Measurements from ENCODE around the gene ASB1.

Gene ASB1

DNA sequence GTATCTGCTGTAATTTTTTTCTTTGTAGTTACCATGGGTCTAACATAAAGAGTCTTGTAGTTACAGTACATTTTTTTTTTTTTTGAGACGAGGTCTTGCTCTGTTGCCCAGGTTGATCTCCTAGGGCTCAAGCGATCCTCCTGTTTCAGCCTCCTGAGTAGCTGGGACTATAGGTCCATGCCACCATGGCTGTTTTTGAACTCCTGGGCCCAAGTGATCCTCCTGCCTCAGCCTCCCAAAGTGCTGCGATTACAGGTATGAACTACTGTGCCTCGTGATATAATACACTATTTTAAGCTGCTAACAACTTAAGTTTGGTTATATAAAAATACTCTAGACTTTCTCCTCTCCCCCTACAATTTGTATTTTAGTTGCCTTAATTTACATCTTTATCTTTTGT lies 46.3 kb downstream of the ASB1 start:
- DNase-seq: no peak

DNA sequence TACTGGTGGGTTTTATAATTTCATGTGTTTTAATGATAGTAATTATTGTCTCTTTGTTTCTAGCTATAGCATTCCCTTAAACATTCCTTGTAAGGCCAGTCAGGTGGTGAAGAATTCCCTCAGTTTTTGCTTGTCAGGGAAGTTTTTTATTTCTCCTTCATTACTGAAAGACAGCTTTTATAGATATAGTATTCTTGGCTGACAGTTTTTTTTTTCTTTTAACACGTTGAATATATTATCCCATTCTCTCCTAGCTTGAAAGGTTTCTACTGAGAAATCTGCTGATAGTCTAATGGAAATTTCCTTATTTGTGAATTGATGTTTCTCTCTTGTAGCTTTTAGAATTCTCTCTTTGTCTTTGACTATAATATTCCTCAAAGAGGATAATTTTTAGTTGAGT lies 46.8 kb downstream of the ASB1 start:
- no peak for DNase-seq

DNA sequence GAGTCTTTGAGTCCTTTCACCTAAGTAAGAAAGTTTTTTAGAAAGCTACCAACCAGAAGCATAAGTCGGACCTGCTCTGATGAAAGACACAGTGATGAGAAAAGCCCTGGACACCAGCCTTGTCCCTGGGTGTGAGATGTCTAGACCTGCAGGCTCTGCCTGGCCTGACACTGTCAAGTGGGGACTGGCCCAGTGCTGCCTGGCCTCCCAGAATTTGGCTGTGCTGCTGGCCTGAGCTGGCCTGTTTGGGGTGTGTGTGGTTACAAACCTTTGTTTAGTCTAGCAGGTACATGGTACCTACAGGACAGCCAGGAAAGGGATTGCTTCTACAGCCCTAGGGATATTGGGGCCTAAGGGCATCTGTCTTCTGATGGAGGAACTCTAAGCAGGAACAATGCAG lies 48.3 kb downstream of the ASB1 start:
- no peak for DNase-seq

DNA sequence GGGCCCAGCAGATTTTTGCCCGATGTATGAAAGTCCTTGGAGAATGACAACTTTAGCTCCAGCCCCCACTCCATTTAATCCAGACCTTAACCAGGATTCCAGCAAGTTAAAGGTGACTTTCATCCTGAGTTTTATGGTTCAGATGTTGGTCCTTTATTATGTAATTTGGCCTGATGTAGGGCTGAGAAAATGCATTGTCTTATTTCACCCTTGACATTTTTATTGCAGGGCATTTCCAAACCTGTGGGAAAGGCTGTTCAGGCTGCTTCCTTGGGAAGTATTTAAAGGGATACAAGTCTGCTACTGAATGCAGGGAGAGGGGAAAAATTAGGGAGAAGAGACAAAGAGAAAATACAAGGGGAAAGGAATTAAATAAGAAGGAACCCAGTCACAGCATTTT lies 48.8 kb downstream of the ASB1 start:
- DNase-seq: no peak

DNA sequence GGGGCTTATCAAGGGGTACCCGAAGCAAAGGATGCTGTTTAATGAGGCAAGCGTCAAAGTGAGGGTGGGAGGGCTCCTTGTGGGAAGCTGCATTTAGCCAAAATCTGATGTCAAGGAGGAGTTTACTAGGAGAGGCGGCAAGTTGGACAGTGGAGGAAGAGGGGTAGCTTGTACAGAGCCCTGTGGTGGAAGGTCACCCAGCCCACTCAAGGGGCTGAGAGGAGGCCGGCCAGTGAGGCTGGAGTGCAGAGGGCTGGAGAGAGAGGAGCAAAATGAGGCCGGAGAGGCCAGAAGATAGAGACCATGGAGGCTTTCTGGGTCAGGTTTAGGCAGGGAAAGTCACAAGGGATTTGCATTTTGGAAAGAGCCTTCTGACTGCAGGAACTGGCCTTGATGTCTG lies 49.5 kb downstream of the ASB1 start:
- DNase-seq: no peak

DNA sequence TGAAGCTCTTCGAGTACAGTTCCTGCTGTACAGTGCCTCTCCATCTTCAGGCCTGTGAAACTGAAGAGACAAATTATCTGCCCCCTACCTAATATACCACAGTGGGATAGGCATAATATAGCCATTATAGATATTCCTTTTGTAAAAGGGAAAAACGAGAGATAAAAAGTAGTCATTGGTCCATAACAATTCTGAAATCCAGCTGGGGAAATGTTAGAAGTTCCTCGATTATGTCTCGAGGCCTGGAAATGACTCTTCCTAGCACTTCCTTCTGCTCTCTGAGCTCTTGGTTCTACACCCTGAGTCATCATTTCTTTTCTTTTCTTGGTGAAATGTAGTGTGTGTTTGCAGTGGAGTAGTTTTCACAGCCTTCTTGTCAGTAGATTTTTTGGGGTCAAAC lies 51.5 kb downstream of the ASB1 start:
- DNase-seq: peak in 1 of 3 donors; percentile 16

DNA sequence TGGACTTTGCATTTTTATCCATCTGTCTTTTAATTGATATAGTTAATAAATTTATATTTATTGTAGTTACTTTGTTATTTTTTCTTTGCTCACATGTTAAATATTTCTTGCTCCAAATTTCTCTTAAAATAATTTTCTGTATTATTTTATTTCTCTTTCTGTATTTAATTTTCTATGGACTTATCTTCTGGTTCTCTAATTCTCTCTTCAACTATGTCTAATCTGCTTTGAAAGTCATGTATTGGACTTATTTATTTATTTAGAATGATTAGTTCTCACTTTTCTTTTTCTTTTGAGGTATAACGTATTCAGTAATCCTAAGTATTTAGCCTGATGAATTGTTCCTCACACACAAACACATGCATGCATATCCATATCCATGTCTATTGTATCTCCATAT lies 53.1 kb downstream of the ASB1 start:
- no peak for DNase-seq

DNA sequence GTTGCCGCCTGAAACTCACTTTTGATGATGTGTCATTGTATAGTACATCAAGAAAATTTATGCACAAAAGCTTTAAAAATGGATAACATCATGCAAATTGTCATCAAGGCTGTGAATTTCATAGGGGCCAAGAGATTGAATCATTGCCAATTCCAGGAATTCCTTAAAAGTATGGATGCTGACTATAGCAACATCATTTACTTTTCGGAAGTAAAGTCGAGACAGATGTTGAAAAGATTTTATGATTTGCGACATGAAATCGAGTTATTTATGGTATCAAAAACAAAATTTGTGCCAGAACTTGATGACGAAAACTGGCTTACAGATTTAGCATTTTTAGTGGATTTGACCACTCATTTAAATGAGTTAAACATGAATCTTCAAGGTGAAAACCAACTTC lies 56.3 kb downstream of the ASB1 start:
- DNase-seq: no peak

DNA sequence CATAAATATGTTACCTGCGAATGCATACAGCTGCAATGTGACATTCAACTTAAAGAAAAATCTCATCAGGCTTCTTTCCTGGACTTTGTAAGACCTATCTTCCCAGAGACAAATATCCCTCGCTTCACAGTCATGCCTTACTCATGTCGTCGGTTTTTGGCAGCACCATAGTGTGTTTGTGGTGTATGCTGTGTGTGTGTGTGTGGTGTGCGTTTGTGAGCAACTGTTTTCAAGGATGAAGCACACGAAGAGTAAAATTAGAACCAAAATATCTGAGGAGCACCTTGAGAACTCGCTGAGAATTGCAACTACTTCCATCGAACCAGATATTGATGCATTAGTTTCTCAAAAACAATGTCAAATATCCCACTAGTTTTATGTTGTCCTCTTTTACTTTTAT lies 56.9 kb downstream of the ASB1 start:
- DNase-seq: no peak

DNA sequence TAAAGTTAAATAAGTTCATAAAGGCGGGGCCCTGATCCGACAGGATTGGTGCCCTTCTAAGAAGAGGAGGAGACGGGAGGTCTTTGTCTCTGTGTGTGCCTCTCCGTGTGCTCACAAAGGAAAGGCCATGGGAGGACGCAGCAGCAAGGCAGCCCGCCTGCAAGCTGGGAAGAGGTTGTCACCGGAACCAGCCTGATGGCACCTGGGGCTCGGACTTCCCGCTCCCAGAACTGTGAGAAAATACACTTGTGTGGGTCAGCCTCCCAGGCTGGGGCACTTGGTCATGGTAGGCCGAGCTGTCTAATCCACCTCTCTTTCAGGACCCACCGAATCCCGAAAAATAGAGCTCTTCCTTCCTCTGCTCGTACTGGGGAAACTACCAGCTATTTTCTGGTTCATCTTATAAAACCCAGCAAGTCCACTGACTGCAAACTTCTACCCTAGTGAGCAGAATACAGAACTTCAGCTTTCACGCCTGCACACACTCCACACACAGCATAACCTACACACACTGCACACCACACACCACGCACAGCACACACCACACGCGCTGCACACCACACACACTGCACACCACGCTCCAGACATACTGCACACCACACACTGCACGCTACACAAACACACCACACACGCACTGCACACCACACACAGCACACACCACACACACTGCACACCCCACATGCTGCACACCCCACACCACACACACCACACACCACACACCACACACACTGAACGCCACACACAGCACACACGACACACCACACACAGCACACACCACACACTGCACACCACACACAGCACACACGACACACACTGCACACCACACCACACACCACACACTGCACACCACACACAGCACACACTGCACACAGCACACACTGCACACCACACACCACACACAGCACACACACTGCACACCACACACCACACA lies 58.1 kb downstream of the ASB1 start:
- no peak for DNase-seq

DNA sequence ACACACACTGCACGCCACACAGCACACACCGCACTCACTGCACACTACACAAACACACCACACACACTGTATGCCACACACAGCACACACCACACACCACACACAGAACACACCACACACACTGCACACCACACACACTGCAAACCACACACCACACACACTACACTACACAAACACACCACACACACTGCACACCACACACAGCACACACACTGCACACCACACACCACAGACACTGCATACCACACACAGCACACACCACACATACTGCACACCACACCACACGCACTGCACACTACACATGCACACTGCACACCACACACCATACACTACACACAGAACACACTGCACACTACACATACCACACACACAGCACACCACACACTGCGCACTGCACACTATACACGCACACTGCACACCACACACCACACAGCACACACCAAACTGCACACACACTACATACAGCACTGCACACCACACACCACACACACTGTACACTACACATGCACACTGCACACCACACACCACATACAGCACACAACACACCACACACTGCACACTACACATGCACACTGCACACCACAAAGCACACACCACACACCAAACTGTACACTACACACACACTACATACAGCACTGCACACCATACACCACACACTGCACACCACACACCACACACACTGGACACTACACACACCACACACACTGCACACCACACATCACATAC lies 59.6 kb downstream of the ASB1 start:
- no peak for DNase-seq

DNA sequence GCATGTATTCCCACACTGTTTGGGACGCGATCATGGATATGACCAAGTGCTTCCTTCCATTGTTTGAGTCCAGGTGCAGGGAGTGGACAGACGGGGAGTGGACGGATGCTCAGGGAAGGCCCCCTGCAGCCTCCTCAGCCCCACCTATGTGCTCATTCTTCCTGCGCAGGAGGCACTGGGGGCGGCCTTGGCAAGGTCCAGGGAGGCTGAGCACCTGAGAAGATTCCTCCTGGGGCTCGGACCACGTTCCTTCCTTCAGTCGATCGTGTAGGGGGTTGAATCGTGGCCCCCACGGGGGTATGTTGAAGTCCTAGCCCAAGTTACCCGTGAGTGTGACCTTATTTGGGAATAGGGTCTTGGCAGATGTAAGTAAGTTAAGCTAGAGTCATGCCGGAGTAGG lies 60.4 kb downstream of the ASB1 start:
- DNase-seq: no peak

DNA sequence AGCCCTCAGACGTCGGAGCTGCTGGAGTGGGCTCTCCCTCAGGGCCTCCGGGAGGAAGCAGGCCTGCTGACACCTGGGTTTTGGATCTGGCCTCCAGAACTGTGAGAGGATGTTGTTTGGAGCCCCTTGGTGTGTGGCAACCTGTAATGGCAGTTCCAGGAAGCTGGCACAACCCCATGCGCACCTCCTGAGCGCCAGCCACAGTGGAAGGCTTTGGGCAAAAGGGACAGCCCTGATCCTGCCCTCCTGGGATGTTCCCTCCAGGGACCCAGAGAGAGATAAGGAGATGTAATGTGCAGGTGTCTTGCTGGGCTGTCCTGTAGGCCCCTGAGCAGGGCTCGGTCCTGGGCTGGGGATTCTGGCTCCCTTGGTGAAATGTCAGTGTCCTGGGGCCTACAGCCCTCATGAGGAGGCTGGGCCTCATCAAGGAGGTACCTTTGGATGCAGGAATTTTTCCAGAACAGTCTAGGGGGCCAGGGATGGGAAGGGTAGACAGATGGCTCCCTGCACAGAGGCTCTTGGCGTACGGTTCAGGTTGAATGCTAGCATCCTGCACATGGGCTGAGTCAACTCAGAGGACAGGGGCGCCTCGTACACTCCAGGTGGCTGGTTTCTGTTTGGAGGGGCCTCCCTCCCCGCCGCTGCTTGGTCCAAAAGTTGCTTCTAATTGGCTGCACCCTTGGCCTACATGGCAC lies 61.1 kb downstream of the ASB1 start:
- no peak for DNase-seq

DNA sequence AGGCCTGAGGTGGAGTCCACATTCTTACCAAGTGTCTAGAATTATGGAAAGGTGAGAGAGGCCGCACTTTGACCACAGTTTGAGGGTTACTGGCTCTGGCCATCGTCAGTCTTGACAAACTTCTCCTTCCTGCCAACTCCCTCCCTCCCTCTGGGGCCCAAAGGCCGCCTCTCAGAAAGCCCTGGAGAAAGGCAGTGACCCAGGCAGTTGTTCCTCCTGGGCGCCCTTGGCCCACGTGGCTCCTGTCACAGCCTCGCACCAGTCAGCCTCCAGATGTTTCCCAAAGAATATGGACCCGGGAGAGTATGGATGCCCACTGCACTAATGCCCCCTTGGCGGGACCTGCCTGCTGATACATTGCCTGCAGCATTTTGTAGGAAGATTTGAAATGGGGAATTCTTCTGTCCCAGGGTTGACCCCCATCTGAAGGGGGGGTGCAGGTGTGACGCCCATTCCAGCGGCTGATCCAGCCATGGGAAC lies 61.7 kb downstream of the ASB1 start:
- DNase-seq: no peak

DNA sequence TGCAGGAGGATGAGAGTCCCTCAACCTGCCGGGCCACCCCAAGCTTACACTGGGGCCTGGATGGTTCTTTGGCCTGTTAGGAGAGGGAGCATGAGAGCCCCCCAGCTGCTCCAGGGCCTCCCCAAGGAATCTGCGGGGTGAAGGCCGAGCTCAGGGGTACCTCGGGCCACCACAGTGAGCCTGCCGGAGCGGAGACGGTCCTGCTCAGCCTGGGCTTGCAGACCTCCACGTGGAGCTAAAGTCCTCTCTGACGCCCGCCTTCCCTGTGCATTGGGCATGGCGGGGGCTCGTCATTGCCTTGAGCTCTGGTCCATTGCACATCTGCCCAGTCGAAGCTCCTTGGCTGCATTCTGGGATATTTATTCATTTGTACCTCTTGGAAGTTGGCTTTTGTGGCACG lies 62.7 kb downstream of the ASB1 start:
- no peak for DNase-seq

DNA sequence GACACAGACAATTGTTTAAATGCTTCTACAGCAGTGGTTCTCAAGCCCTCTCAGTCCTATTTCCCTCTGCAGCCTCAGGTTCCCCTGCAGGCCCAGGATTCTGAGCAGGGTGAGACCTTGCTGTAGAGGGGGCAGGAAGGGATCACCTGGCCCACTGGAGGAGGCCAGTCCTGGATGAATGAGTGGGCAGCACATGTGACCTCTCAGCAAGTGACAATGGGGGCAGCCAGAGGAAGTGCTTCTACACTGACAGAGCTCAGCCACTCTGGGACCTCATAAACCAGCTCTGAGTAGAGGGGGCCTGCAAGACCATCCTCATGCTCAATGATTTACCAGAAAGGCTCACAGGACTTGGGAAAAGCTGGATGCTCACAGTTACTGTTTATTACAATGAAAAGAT lies 63.2 kb downstream of the ASB1 start:
- DNase-seq: no peak

DNA sequence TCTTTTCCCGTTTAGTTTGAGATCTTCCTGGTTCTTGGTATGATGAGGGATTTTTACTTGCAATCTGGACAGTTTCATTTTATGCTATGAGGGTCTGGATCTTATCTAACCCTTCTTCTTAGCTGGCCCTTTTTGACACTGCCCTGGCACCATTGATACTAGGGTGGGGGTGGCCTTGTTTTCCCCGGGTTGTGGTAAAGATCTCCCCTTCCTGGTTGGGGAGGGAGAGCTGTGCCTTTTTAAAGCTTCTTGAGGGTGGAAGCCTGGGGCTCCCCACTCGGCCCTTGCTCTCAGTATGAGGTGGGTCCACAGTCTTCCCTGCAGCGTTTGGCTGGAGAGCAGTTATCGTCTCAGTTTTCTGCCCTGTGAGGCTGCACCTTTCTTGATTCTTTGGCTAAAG lies 66.1 kb downstream of the ASB1 start:
- no peak for DNase-seq

DNA sequence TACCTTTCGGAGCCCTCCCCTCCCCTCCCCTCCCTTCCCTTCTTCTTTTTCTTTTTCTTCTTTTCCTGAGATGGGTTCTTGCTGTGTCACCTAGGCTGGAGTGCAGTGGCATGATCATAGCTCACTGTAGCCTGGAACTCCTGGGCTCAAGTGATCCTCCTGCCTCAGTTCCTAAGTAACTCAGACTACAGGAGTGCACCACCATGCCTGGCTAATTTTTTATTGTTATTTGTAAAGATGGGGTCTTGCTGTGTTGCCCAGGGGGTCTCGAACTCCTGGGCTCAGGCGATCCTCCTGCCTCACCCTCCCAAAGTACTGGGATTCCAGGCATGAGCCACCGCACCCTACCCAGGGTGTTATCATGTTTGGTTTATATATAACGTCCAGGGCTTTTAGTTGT lies 66.7 kb downstream of the ASB1 start:
- DNase-seq: no peak

DNA sequence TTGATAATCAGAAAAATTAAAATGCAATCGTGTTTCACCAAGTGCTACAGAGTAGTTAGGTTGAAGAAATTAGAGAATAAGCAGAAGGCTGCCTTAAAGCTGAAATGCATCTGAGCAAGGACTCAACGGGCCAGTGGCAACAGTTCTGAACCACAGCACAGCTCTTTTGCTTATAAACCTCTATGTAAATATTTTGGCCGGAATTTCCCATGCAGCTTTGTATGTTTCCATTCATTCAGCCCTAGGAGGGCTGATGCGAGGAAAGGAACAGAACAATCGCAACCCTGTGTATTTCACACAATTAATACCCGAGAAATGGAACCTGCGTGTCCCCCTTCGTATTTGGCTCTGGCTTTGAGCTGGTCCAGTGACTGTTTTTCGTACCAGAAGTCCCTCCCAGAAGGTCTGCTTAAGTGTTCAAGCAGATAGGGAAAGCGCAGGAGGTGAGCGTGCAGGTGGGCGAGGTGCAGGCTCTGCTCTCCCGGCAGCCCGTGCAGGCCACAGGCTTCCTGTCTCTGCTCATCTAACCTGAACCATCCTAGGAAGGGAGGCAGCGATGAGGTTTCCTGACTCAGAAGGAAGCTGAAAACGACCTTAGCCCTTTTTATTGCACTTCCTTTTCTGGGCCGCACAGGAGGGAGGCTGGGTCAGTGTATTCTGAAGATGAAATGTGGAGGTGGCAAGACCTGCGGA lies 67.3 kb downstream of the ASB1 start:
- no peak for DNase-seq

DNA sequence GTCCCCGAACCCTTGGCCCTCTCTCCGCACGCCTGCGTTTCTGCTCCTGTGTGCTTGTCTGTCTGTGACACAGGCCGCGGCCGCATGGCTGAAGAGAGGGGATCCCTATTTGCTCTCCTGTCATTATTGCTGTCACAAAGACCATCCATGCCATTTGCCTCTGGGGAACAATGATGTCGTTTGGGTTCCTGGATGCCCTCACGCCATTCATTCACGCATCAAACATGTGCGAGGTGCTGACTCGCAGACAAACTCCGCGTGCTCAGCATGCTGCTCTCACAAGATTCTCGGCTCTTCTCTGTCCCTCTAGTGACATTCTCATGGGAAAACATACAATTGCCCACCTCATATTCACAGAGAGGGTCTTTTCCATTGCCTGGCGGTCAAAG lies 67.8 kb downstream of the ASB1 start:
- no peak for DNase-seq

DNA sequence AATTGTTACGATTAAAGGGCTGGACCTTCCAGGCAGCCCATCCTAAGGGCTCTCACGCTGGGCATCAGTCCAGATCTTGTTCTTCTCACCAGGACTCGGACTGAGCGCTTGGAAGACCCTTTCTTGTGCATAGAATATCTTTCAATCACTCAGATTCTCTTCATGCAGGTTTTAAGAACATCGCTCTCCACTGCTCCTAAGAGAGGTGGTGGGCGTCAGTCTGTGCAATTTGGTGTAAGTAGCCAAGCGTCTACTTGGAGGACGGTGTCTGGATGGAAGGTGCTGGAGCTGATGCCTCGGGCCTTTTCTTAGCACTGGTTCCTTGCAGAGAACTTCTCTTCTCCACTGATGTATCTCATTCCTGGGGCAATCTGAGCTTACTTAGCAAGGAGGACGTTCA lies 68.7 kb downstream of the ASB1 start:
- no peak for DNase-seq

DNA sequence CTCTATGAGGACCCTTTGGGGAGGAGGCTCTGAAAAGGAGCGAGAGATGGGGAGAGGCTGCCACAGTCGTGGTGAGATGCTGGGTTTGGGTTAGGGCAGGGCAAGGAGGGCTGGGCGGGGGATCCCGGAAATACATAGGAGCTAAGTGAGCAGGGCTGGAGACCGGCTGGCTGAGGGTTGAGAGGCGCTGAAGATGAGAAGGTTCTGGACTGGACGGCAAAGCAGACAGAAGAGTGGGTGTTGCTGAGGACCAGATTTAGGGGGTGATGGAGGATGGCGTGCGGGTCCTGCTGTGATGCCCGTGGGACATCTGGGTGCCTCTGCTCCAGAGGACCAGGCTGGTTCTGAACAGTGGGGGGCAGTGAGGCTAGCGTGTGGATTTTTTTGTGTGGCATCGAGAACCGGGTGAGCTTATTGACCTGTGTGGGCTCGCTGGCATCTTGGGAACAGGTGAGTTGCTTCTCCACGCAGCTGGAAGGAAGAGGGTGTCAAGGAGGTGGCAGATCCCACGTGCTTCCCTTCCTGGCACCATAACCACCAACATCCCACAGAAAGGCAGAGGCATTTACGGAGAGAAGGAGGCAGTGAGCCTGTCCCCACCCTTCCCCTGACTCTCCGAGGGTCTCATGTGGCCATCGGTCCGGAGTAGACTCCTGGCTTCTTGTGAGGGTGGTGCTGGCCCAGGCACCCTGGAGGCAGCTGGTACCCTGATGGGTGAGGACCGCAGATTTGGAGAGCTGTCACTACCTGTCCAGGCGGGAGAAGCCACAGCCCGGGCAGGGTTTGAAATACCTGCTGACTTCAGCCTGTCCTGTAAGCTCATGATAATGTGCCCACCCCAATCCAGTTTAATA lies 70.3 kb downstream of the ASB1 start:
- DNase-seq: no peak
